Activated naive CD4-positive, alpha-beta T cell (primary cell): Measurements from ENCODE around the gene TEDC1.

Experiments used
- DNase-seq, 4 experiments: peaks; one replicate each; lab custom pipeline; 2025; lab: John Stamatoyannopoulos, UW

Gene TEDC1

DNA sequence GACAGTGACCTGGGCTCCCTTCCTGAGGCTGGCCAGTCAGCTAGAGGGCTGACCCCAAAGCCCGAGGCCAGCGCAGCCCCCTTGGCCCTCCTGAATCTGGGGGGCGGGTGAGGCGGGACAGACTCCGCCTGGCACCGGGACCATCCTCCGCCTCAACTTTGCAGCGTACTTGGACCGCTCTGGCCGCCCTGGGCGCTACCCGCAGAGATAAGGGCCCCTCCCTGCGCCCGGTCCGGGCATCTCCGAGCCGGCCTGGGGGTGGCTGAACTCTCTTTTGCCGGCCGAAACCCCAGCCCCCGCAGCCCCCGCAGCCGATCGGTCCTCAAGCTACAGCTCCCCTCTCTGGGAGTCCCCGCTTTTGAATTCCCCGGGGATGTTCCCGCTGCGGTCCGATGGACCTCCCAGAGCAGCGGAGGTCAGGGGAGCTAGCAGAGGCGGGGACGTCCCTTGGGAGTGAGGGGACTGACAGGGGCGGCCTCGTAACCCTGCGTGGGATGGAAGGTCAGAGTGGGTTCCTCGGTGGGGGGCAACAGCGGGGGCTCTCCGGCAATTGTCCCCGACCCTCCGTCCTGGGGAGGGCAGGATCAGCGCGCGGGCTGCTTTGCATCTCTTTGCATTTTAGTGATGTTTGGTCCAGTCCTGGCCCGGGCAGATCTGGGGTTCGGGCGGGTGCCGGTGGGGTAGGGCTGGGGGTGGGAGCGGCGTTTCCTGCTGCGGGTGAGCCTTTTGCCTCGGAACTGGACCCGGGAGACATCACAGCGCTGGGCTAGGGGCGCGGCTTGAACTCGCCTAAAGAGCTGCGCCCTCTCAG is 4.7 kb upstream of the TEDC1 start, which contains the start of gene CRIP1:
Gene CRIP1 (plus strand): TSS at position 724 of the 811 bp plus-strand sequence. CDS start 374 bp downstream, outside the sequence.
- DNase-seq, result no peak

DNA sequence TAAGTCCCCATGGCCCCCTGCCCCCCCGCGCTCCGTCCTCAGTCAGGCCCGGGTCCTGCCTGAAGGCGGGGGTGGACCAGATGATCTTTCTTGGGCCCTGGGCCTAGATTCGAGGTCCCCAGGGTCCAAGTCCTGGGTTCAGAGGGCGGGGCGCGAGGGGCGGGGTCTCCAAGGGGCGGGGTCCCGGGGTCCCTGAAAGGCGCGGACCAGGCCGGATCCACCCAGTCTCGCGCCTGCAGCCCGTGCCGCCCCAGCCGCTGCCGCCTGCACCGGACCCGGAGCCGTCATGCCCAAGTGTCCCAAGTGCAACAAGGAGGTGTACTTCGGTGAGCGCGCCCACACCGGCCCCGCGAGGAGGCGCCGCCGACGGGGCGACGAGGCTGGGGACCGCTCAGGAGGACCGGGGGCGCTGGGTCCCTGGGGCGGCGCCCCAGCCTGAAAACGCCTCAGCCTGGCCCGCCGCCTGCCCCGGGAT is 4.0 kb upstream of the TEDC1 start:
- peak in 1 of 4 experiments; percentile 52 for DNase-seq

DNA sequence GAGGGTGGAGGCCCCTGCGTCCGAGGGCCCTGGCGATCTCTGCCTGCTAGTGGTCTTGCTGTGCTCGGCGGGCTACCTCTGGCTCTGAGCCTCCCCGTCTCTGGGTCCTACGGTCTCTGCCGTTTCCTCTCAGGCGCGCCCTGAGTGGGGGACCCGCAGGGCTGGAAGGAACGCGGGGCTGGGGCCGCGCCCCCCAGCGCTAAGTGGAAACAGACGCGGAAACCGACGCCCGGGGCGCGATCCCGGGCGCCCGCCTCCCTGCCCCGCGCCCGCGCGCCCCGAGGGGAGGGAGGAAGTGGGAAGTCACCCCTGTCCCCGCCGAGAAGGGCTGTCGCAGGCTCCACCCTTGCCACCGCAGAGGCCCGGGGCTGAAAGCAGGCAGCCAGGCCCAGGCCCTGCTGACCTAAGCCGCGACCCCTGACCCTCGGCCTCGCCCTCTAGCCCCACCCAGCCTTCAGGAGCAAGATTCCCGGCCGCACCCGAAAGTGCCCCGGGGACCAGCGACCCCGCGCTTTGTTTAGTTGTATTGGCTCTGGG is 3.5 kb upstream of the TEDC1 start:
- DNase-seq, result peak in 2 of 4 experiments; percentile 65 to 70

DNA sequence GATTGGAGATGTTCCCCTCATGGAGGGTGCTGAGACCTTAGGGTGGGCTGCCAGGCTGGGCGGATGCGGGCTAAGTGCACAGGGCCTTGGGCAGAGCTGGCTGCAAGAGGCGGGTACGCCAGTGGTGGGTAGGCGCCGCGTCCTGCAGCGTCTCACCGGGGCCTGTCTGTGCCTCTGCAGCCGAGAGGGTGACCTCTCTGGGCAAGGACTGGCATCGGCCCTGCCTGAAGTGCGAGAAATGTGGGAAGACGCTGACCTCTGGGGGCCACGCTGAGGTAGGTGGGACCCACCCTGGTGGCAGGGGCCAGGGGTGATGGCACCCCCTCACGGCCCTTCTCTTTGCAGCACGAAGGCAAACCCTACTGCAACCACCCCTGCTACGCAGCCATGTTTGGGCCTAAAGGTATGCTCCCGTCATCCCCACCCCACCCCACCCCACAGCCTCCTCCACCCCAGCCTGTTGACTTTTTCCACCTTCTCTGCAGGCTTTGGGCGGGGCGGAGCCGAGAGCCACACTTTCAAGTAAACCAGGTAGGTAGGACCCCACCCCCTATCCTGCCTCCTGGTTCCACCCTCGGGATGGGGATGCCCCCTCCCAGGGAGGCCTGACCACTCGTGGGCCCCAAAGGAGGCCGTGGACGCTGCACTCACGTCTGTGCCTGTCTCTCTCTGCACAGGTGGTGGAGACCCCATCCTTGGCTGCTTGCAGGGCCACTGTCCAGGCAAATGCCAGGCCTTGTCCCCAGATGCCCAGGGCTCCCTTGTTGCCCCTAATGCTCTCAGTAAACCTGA is 2.9 kb upstream of the TEDC1 start:
- peak in 2 of 4 experiments; percentile 38 to 51 for DNase-seq

DNA sequence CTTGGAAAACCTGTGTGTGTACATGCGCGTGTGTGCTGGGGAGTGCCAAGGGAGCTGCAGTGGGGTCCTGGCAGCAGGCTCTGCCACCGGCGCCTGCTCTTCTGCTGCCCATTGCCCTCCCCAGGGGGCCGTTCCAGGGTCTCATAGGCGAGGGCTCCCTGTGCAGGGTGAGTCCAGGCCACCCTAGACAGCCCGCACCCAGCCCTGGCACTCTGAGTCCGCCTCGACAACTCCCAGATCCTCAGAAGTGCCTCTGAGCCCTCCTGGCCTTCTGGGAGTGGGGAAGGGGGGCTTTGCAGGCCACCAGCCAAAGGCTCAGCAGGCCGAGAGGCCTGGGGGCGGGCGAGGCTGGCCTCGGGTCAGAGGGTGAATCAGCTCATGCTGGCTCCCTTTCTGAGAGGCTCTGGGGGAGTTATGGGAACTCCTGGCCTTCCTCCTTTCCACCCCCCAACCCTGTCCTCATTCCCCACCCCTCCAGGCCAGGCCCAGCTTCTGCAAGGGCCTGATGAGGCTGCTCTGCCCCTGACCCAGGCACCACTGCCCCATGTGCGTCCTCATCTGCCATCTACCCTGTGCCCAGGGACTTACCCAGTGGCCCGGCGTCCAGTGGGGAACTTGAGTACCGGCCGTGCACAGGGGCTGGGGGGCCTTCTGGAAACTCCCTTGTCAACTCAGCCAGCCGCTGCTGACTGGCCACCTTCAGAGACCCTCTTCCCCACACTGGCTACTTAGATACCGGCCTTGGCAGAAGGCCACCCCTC is 2.1 kb upstream of the TEDC1 start:
- no peak for DNase-seq

DNA sequence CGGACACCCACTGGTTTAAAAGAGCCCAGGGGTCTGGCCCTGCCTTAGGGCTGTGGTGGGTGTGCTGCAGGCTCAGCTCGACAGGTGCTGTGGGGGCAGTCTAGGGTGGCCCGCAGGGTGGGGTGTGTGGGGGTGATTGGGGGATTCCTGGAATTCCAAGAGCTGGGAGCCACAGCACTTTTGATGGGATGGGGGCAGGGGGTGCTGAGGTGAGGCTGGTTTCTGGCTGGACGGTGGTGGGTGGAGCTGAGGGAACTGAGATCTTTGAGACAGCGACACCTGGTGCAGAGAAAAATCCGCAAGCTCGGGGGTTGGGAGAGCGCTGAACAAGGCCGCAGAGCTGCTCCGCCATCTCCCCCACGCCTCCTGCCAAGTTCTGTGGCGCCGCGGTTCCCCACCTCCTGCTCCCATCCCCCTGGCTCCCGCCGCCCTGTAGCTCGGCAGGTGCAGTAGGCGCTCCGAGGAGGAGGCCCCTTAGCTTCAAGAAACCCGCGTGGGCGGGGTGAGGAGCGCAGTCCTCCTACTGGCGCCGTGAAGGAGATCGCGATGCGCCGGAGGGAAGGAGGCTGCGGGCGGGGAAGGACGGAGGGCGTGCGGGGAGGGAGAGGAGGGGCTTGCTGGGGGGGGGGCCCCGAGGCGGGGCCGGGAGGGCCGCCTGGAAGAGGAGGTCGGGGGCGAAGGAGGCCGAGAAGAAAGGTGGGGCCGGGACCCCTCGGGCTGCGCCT is 1.3 kb upstream of the TEDC1 start:
- peak; percentile 57 to 78 (median 70) for DNase-seq

DNA sequence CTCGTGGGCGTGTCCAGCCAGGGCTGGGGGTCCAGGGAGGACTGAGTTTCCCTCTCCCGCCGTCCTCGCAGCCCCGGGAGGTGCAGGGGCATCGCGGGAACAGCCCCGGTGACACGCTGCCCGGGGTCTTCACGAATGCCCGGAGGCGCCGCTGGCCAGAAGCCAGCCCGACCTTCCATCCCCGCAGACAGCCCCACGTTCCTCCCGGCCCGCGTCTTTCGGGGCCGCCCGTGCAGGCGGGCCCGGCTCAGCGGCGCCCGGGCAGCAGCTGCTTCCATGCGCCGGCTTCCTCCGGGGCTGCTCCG is 827 bp upstream of the TEDC1 start:
- no peak for DNase-seq

DNA sequence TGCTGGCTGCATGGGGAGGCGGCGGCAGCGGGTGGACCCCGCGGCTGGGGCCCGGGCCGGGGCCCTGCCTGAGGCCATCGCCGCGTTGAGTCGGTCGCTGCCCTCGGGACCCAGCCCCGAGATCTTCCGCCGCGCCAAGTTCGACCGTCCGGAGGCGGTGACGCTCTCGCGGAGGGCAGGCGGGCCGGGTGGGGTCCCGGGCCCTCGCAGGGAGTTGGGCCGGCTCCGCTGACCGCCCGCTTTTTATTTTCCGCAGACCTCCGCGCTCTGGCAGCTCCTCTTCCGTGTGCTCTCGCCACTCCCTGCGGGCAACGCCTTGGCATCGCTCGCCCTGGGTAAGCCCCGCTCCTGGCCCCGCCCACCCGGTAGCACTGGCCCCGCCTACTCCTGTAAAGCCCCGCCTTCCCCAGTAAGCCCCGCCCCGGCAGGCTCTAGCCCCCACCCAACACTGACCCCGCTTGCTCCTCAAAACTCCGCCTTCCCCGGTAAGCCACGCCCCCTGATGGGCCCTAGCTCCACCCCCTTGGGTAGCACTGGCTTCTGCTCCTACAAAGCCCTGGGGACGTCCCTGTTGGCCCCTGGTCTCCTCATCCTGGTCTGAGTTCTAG is 424 bp downstream of the TEDC1 start:
- DNase-seq, result peak; percentile 68 to 78 (median 72)

DNA sequence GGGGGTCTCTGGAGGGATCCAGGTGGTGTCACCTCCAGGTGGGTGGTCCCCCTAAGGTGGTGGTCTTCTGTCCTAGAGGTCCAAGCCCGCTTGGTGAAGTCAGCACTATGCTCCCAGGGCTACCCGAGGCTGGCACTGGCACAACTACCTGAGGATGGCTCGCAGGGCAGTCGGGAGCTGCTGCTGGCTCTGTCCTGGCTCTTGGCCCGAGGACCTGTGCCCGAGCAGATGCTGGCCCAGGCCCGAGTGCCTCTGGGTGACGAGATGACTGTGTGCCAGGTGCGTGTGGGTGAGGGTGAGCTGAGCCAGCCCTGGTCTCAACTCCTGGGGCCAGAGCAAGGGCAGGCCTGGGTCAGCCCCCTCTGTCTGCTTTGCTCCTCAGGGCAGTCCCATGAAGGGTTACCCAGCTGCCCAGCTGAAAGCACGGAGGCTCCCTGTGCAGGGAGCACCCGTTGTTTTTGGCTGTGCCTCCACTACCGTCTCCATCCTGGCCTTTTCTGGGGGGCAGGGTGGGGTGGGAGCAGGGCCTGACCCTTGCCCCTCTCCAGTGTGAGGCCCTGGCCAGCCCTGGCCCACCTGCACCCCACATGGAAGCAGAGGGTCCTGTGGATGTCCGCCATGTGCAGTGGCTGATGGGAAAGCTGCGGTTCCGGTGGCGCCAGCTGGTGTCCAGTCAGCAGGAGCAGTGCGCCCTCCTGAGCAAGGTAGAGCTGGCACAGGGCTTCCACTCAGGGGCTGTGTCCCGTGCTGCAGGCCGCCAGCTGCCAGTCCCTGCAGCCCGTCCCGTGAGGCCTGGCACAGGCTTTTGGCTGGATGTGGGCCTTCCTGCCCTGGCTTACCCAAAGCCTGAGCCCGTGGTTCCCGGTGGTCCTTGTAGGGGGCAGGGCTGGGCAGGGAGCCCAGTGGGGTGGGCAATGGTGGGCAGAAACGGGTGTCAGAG is 1.3 kb downstream of the TEDC1 start:
- DNase-seq, result no peak

DNA sequence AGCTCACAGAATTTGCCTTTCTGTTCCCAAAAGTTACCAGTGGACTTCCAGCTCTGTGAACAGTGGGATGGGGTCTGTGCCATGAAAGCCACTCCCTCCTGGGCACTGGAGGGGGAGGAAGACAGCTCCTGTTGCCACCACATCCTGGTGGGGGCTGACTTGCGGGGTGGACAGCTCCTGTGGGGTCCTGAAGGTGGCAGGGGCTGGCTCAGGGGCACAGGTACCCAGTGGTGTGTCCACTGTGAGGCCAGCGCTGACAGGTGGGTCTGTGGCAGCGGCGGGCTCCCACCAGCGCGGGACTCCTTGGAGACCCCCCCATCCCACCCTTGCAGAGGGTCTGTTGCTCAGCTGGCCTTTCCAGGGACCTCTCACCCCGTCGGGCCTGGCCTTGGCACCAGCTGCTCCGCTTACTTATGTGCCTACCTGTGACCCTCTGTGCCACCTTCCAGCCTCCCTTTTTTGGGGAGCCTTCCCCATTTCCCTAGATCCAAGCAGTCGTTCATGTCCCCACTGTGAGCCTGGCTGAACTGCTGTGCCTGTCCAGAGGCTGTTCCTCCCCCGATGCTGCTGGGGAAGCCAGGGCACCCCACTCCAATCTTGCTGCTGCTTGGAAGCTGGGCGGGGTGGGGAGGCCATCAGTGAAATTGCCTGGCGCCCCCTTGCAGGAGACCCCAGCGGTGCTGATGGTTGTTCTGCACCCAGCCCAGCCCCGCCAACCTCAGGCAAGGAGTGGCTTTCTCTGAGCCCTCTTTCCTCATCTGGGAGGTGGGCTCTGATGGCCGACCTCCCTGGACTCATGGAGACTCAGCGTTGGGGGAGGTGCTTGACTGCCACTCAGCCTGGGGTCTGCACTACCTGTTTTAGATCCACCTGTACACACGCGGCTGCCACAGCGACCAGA is 2.2 kb downstream of the TEDC1 start:
- no peak for DNase-seq

DNA sequence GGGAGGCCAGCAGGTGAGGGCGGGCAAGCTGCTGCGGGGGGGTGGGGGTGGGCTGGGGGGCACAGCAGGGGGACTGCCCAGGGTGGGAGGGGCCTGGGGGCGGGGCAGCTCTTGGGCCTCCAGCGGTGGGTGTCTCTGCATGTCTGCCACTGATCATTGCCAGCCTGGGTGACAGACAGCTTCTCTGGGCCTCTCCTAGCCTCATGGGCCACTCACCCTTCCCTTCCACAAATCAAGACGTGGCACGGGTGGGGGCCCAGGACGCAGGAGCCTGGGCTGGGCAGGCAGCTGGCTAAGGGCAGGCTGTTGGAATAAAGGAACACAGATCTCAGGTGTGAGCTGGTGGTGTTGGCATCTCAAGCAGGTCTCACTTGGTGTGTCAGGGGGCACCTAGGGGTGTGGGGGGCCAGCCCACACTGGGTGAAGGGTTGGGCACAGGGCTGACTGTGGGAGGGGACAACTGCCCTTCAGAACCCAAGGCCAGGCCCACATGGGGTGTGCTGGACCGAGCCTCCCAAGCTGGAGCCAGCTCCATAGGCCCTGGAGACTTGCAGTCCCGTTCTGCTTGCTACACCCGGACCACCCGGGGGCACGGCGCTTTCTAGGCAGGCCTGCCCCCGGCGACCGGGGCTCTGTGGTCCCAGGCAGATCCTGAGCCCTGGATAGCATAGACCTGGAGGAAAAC is 3.0 kb downstream of the TEDC1 start:
- DNase-seq, result no peak

DNA sequence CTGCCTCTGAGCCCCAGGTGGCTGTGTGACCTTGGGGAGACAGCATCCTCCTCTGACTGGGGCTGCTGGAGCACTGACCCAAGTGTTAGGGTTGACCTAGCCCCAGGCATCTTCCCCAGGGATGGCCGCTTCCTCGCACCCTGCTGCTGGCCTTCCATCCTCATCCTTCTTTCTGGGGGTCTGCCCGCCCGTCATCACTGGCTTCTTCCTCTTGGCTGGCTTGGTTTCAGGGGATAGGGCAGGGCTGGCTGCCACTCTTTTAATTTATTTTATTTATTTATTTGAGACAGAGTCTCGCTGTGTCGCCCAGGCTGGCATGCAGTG is 3.5 kb downstream of the TEDC1 start:
- DNase-seq, result no peak

DNA sequence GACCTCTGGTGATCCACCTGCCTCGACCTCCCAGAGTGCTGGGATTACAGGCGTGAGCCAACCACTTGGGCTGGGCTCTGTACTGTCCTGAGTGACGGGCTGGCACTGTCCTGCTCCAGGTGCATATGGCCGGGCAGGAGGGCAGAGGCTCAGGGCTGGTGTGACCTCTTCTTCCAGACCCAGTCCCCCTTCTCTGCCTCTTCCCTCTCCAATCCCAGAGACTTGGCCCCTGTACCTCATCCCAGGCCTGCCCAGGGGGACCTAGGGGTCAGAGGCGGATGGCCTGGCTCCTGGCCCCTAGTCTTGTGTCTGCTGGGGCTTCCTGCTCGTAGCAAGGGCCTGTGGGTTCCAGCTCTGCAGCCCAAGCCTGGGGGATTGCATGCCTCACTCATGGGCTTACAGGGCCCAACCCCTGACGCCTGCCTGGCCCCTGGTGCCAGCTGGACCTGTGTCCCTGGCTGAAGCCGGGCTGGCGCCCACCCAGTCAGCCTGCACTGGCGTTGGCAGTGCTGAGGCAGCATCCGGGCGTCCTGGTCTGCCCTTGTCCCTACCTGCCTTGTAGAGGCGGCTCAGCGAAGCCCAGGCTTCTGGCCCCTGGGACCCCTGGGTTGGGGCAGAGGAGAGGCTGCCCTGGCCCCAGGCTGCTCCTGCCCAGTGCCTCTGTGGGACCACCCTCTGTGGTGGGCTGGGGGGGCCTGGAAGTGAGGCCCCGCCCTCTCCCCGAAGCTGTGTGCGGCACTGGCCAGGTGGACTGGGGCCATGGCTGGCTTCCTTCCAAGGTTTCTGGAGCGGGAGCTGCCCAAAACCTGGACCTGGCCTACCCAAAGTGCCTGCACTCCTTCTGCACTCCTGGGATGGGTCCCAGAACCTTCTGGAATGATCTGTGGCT is 4.3 kb downstream of the TEDC1 start:
- DNase-seq, result no peak

DNA sequence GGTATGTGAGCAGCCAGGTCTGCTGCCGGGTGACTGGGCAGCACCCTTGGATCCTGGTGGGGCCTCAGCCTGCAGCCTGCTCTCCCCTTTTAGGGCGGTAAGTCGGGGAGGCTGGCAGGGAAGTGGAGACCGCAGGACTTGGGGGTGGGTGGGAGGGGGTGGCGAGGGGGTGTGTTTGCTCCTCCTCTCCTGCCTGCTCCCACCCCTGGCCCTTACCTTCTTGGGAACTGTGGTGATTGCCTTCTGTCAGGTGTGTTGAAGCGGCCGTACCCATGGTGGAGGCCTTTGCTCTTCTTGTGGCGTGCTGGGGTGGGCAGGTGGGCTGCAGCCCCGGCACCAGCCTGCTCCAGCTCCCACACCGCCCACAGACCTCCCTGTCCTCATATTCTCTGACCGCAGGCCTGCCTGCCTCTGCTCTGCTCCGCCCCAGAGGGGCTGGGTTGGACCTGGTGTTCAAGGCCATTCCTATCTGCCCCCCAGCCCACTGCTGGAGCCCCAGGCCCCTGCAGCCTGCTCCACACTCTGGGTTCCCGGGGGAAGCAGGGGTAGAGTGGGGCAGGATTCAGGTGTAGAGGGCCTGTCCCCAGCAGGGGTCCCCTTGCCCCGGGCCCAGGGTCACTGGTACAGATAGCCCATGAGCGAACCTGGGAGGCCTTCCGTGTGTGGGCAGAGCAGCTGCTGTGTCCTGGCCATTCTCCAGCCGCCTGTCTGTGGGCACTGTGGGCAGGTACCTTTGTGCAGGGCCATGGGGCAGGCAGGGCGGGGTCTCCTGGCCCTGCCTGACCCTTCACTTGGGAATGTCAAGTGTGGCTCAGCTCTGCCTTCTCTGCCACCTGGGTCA is 5.2 kb downstream of the TEDC1 start:
- DNase-seq, result no peak

DNA sequence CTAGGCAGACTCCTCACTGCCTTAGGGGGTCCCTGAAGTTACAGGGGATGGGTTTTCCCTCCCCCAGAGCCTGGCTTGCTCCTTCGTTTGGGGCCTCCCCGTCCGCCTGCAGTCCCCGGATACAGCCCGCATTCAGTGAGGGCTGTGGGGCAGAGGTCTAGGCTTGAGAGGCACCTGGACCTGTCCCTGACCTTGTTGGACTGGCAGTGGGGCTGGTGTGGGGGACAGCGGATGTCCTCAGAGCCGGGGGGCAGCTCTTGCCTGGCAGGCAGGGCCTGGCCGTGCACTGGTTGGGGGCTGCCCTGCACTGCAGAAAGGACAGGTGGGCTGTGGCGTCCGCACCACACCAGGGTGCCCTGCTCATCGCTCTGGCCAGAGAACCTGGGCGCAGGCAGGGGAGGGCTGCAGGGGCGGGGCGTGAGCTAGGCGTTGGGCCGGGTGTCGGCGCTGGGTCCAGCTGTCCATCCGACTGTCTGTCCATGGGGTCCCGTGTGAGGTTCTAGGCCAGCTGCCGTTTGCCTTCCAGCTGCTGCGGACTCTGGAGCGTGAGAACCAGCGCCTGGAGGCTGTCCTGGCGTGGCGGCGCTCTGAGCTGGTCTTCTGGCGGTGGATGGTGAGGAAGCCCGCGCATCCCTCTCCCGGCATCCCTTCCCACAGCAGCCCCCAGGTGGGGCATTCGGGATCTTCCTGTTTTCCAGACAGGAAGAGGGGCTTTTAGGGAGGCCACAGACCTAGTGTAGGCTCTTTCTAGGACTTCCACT is 6.0 kb downstream of the TEDC1 start:
- DNase-seq, result no peak
